Middle frontal gyrus (tissue), 1 donor: Measurements from ENCODE around the gene PGAP2.
A peak's percentile ranks its signal among the peaks of the same experiment; 100 is the strongest.
"Not testable (repeated sequence)": the region's sequence is repeated elsewhere in the genome, so short reads cannot be mapped to it uniquely, and the experiment has no call there.

ENCODE experiments used
- DNase-seq: peaks from one replicate; pipeline ENCODE4 v3.0.0-alpha.2; 2015; ENCODE audit warnings: low spot score; ENCODE audit errors: extremely low spot score

The PGAP2 gene

DNA sequence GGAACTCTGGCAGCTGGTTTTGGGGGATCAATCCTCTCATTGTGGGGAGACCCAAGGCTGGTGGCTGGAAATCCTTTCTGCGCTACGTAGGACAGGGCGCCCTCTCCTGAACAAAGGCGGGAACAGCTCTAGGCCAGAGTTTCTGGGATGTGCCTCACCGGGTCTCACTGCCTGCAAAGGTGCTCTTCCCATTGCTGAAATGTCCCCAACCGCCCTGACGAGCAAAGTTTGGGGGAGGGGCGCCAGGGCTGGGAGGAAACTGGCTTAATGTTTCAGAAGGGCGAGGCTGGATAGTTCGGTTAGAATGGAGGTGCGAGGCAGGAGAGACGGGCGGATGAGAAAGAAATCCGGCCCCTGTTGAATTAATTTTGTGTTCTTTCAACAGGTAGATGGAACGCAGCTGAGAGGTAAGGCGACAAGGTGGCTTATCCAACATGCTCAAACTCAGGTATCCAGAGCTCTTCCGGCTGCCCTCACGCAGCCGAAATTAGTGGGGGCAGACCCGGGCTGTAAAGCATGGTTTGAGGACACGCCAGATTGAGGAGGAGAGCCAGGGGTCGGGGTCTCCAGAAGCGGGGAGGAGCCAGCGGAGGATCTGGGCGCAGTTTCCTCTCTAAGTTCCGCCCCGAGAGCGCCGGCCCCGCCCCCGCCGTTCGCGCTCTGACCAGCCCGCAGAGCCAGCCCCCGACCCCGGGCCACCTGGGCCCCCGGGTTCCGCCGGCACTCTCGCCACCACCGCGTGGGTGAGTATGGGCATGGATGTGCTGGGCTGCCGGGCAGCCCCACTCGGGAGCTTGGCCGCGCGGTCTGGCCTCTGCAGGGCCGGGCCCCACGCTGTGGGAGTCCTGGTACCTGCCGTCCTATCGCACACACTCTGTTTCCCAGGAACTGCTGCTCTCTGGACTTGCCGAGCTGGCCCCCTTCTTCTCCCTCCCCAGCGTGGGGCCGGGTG lies at the start of gene PGAP2:
Gene PGAP2, plus strand, starts transcription at position 652 of the 952 bp plus-strand sequence. CDS start 2,700 bp downstream, outside the sequence.
- DNase-seq = no peak

DNA sequence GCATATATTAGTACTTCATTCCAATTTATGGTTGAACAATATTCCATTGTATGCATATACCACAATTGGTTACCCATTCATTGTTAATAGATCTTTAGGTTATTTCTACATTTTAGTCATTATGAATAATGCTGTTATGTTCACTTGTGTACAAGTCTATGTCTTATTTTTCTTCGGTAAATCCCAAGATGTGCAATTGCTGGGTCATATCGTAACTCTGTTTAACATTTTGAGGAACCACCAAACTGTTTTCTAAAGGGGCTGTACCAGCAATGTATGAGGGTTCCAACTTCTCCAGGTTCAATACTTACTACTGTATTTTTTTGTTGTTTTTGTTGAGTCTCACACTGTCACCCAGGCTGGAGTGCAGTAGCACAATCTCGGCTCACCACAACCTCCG lies 44.1 kb upstream of the PGAP2 start:
- DNase-seq = no peak

DNA sequence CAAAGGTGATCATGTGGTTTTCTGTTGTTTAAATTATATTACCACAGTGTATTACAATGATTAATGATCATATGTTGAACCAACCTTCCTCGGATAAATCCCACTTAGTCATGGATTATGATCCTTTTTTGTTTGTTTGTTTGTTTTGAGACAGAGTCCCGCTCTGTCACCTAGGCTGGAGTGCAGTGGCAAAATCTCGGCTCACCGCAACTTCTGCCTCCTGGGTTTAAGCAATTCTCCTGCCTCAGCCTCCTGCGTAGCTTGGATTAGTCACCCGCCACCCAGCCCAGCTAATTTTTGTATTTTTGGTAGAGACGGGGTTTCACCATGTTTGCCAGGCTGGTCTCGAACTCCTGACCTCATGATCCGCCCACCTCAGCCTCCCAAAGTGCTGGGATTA lies 41.5 kb upstream of the PGAP2 start:
- not testable (repeated sequence) for DNase-seq

- DNase-seq = no peak
Measured at GRCh38 chr11:3767536-3767935, 40.8 kb upstream of the PGAP2 start.

GRCh38 chr11:3773180-3773579 lies 35.2 kb upstream of the PGAP2 start:
- no peak for DNase-seq

DNA sequence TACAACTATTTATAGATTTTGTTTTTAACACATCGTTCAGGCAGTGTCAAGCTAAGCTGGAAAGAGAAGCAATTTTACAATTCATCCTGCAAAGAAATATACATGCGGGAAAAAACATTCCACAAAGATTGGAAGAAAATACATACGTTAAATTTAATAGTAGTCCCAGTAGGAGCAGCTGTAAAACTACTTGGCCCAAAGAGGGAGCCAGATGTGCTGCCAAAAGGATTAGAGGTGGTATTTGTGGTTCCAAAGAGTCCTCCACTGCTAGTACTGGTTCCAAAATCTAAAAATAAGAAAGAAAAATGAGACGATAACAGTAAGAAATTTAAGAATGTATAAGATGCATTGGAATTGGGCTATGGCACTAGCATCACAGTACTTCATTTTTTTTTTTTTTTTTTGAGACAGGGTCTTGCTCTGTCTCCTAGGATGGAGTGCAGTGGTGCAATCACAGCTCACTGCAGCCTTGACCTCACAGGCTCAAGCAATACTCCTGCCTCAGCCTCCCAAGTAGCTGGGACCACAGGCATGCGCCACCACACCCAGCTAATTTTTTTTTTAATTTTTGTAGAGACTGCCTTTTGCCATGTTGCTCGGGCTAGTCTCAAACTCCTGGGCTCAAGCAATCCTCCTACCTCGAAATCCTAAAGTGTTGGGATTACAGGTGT lies 32.5 kb upstream of the PGAP2 start:
- no peak for DNase-seq

- no peak for DNase-seq
Measured at GRCh38 chr11:3781423-3781822, 26.9 kb upstream of the PGAP2 start.

- no peak for DNase-seq
Measured at GRCh38 chr11:3782963-3783362, 25.4 kb upstream of the PGAP2 start.

- no peak for DNase-seq
Measured at GRCh38 chr11:3783611-3784010, 24.7 kb upstream of the PGAP2 start.

DNA sequence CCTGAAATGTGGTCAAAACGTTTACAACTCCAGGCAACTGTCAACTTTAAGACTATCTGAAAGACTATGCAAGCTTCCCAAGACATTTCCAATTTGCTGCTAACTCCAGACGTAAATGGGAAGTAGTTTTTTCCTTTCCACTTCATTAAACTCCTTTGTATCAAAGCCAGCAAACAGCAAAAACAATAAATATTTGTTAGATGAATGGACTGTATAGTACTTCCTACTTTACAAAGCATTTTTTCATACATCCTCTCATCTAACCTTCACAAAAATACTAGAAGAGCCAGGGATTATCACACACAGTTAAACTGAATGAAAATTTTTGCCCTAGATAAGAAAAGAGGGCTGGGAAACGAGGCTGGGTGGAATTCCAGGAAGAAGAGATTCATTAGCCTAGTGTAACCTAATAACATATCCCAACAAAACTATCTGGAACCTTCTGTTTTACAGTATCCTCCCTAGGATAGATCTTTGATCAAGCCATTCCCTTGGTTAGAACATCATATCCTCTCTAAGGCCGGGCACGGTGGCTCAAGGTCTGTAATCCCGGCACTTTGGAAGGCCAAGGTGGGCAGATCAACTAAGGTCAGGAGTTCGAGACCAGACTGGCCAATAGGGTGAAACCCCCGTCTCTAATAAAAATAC lies 21.5 kb upstream of the PGAP2 start:
- DNase-seq = no peak

DNA sequence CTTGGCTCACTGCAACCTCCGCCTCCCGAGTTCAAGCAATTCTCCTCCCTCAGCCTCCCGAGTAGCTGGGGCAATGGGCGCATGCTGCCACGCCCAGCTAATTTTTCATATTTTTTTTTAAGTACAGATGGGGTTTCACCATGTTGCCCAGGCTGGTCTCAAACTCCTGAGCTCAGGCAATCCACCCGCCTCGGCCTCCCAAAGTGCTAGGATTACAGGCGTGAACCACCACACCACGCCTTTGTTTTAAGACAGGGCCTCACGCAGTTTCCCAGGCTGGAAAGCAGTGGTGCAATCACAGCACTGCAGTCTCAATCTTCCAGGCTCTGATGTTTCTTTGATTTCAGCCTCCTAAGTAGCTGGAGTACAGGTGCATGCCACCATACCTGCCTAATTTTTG lies 14.0 kb upstream of the PGAP2 start:
- not testable (repeated sequence) for DNase-seq

GRCh38 chr11:3795131-3796001 lies 13.0 kb upstream of the PGAP2 start:
- no peak for DNase-seq

DNA sequence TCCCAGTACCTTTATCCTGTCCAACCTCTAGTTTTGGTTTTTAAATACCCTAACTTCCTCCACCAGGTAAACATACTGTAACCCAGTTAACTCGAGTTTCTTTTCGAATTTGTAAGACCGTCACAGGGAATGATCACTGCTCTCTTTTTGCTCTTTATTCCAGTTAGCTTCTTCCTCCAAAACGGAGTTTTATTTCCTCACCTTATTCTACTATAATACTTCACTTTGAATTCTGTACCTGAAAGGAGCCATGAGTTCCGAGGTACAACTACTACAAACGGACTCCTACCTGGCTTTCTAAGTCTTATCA lies 12.4 kb upstream of the PGAP2 start:
- DNase-seq = no peak

DNA sequence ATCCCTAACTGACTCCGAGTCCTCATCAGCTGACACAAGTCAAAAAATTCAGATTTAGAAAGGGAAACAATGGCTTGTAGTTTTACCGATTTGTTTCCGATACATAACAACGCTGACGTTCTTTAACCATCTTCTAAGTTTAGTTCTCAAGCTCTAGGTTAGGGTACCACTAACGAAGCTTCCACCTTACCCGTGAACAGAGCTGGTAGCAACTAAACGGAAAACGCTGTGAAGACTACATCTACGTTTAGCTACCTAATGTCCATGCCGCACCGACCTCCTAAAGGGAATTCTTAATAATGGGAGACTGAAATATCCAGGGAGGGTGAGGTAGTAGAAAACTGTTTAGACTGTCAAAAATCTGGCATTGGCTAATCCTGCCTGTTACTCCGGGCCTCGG lies 12.0 kb upstream of the PGAP2 start:
- DNase-seq = no peak

GRCh38 chr11:3796801-3797328 lies 11.5 kb upstream of the PGAP2 start:
- DNase-seq = no peak

DNA sequence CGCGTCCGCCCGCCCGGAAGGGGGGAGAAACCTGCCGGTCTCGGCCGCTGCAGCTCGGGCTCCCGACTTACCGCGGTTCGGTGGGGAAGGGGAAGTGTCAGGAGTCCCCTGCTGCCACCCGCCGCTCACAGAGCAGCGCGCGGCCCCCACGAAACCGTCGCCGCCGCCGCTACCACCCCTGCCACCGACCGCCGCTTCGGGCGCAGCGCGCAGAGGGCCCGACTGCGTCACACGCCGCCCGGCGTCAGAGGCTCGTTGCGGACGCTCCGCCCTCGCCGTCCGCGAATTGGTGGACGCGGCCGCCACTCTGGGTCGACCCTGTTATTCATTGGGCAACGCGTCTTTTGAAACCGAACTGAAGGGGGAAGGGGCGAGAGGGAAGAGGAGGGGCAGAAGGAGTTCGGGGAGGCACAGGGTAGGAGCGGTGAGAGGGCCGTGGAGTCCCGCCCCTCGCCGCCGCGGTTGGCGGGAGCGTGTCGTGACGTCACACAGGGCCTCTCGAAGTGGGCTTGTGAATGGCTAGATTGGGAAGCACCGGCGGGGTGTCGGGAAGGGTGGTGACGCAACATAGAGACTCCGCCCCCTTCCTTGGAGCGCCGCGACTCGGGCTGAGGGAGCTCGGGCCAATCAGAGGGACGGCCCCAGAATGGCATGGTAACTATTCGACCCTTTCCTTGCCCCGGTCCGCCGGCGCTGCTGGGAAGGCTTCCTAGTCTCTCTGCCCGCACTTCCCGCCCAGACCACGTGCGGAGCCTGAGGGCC lies 10.8 kb upstream of the PGAP2 start, which contains the start of gene NUP98:
Gene NUP98, minus strand, starts transcription at position 226 of the 762 bp plus-strand sequence. CDS start 15,437 bp downstream, outside the sequence.
- DNase-seq = peak; percentile 99

- DNase-seq = no peak
Measured at GRCh38 chr11:3799143-3799542, 9.2 kb upstream of the PGAP2 start.

GRCh38 chr11:3799873-3800272 lies 8.5 kb upstream of the PGAP2 start:
- DNase-seq = no peak

GRCh38 chr11:3802011-3802790 lies 6.2 kb upstream of the PGAP2 start:
- no peak for DNase-seq
